Glutamatergic neuron (in vitro differentiated cells): ENCODE measurements around the gene TRNT1. TPM values are rescaled to one million over a fixed set of nuclear protein-coding genes. Genes with fewer than 3 reads are reported as not detected.

ENCODE experiments used
- DNase-seq: peaks from one replicate; pipeline ENCODE4 v3.0.0; 2022
- H3K27ac Mint-ChIP-seq: one replicate; pipeline ENCODE4 v1.8.0; 2020; ENCODE audit warnings: mild to moderate bottlenecking, mixed read lengths, inconsistent platforms; ENCODE audit not compliant: unreplicated experiment
- H3K27me3 Mint-ChIP-seq: one replicate; pipeline ENCODE4 v1.8.0; 2020; ENCODE audit warnings: mild to moderate bottlenecking, moderate library complexity, mixed read lengths, inconsistent platforms; ENCODE audit not compliant: unreplicated experiment
- H3K36me3 Mint-ChIP-seq: one replicate; pipeline ENCODE4 v1.8.0; 2020; ENCODE audit warnings: mild to moderate bottlenecking, mixed read lengths, inconsistent platforms; ENCODE audit not compliant: unreplicated experiment
- H3K4me1 Mint-ChIP-seq: one replicate; pipeline ENCODE4 v1.8.0; 2020; ENCODE audit warnings: mild to moderate bottlenecking, low read depth, mixed read lengths, inconsistent platforms; ENCODE audit not compliant: unreplicated experiment
- H3K4me3 Mint-ChIP-seq: one replicate; pipeline ENCODE4 v1.8.0; 2020; ENCODE audit warnings: mild to moderate bottlenecking, mixed read lengths, inconsistent platforms; ENCODE audit not compliant: unreplicated experiment
- H3K9me3 Mint-ChIP-seq: one replicate; pipeline ENCODE4 v1.8.0; 2020; ENCODE audit warnings: mild to moderate bottlenecking, moderate library complexity, mixed read lengths, inconsistent platforms; ENCODE audit not compliant: unreplicated experiment
- CTCF ChIP-seq: fragments of 200-600 bp; sonication (generic); IDR thresholded peaks from one replicate; pipeline ENCODE4 v1.5.0; 2021; ENCODE audit not compliant: partially characterized antibody, unreplicated experiment
- total RNA-seq: library from RNA; stranded (reverse); fragmentation: NEBNext Ultra II Directional; extraction: Animal tissue kit (Norgen Biotek cat#: 25700); gene quantifications from one replicate; pipeline ENCODE4 v1.2.1, GENCODE V29; 2021; ENCODE audit not compliant: unreplicated experiment

Gene TRNT1
- total RNA-seq, 1 donor from 2014 or later: 27.3 TPM

- no peaks in the 10 kb centered on the region for H3K36me3 Mint-ChIP-seq
- H3K27me3 Mint-ChIP-seq: peaks cover 2% of the 10 kb centered on the region
- no peaks in the 10 kb centered on the region for H3K4me1 Mint-ChIP-seq
- no peak overlapping the region for H3K27ac Mint-ChIP-seq
- H3K4me3 Mint-ChIP-seq: no peak overlapping the region
- DNase-seq: no peak
- TF ChIP-seq CTCF: no peak
- no peaks in the 10 kb centered on the region for H3K9me3 Mint-ChIP-seq
Measured at GRCh38 chr3:3157484-3157883, 30.7 kb downstream of the TRNT1 start.

DNA sequence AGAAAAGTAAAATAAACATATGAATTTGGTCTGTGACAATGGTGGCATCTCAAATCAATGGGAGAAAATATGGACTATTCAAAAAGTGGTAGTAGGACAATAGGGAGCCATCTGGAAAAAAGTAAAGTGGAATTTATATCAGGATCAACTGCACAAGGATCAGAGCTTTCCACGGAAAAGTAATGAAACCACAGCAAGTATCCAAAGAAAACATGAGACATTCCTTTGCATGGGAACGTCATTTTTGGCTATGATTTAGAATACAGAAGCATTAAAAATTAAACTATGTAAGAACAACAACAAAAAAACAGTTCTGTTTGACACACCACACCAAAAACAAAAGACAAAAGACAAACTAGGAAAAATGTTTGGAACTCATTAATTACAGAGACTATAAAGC lies 34.1 kb downstream of the TRNT1 start:
- H3K27me3 Mint-ChIP-seq: peaks cover 2% of the 10 kb centered on the region
- H3K9me3 Mint-ChIP-seq: no peaks in the 10 kb centered on the region
- peaks cover 20% of the 10 kb centered on the region for H3K36me3 Mint-ChIP-seq
- no peaks in the 10 kb centered on the region for H3K4me1 Mint-ChIP-seq
- no peak overlapping the region for H3K4me3 Mint-ChIP-seq
- no peak overlapping the region for H3K27ac Mint-ChIP-seq
- DNase-seq: no peak
- no peak for TF ChIP-seq CTCF

GRCh38 chr3:3165241-3165640 lies 38.5 kb downstream of the TRNT1 start:
- Mint-ChIP-seq H3K36me3 (peaks cover 26% of the 10 kb centered on the region), H3K4me1 (no peaks in the 10 kb centered on the region), H3K27ac (no peak overlapping the region), H3K9me3 (no peaks in the 10 kb centered on the region), H3K4me3 (no peak overlapping the region), H3K27me3 (no peaks in the 10 kb centered on the region)
- no peak for DNase-seq
- no peak for TF ChIP-seq CTCF

DNA sequence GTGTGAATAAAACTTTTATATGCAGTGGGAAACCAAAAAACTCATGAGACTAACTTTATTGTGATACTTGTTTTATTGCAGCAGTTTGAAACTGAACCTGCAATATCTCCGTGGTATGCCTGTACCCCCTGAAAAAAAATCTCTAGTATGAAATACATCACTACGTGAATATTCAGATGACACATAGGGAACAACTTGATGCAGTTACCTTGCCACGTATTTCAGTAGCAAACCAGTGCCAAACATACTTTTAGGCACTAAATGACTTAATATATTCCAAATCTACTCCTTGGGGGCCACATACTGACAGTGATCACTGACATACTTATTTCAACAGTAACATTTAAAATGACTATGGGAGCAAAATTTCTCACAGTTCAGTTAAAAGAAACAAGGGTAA lies 38.9 kb downstream of the TRNT1 start:
- Mint-ChIP-seq H3K27me3 (no peaks in the 10 kb centered on the region), H3K4me1 (no peaks in the 10 kb centered on the region), H3K36me3 (peaks cover 26% of the 10 kb centered on the region), H3K4me3 (no peak overlapping the region), H3K27ac (no peak overlapping the region), H3K9me3 (no peaks in the 10 kb centered on the region)
- no peak for TF ChIP-seq CTCF
- no peak for DNase-seq

DNA sequence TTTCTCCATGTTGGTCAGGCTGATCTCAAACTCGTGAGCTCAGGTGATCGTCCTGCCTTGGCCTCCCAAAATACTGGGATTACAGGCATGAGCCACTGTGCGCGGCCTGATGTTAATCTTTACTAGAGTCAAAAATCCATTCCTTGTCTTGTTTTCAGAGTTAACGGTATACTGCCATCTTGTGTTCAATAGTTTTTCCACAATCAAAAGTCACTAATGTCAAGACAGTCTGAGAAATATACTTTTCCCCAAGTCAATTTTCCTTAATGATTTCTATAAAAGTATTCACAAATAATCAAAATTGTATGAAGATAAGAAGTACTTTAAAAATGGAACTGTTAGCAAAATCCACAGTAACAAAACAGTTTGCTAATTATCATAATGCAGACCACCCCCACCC lies 44.3 kb downstream of the TRNT1 start:
- Mint-ChIP-seq H3K36me3 (peaks cover 4% of the 10 kb centered on the region), H3K4me3 (no peak overlapping the region), H3K4me1 (no peaks in the 10 kb centered on the region), H3K27me3 (no peaks in the 10 kb centered on the region), H3K27ac (no peak overlapping the region), H3K9me3 (no peaks in the 10 kb centered on the region)
- TF ChIP-seq CTCF: peak; percentile 45
- no peak for DNase-seq
